Measurements from ENCODE around the gene OR7C1. TPM values are rescaled to one million over a fixed set of nuclear protein-coding genes. Genes with fewer than 3 reads are reported as not detected.
"Not testable (repeated sequence)": the region's sequence is repeated elsewhere in the genome, so short reads cannot be mapped to it uniquely, and the experiment has no call there.

Gene OR7C1
- total RNA-seq, 6 experiments from 2014 or later = not detected

- Mint-ChIP-seq H3K9me3 (peaks cover under 1% of the 10 kb centered on the region; the same call in 1 of the 2 replicates), H3K4me3 (no peak overlapping the region)
- DNase-seq = no peak
These were observed 52.2 kb downstream of the OR7C1 start for GRCh38 chr19:14782626-14783409.

DNA sequence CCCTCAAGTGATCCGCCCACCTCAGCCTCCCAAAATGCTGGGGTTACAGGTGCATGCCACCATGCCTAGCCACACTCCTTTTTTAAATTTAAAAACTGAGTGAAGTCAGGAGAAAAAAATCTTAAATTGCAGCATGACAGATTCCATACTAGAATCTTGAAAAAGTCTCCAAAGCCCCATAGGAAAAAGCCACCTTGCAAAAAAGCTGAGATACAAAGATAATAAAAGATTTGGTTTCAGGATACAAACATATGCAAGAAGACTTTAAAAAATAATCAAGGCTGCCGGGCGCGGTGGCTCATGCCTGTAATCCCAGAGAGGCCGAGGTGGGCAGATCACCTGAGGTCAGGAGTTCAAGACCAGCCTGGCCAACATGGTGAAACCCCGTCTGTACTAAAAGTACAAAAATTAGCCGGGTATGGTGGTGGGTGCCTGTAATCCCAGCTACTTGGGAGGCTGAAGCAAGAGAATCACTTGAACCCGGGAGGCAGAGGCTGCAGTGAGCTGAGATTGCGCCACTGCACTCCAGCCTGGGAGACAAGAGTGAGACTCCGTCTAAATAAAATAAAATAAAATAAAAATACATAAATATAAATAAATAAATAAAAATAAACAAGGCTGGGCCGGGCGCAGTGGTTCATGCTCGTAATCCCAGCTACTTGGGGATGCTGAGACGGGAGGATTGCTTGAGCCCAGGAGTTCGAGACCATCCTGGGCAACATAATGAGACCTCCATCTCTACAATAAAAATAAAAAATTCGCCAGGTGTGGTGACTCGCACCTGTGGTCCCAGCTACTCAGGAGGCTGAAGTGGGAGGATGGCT is 53.1 kb downstream of the OR7C1 start:
- not testable (repeated sequence) for H3K4me3 Mint-ChIP-seq; H3K27me3 Mint-ChIP-seq (ENCODE audit: insufficient read depth); DNase-seq; H3K9me3 Mint-ChIP-seq; H3K27ac Mint-ChIP-seq; H3K36me3 Mint-ChIP-seq (ENCODE audit: low read depth)
- H3K4me1 Mint-ChIP-seq (ENCODE audit: low read depth) = peaks cover 12% of the 10 kb centered on the region; the same call in 1 of the 2 replicates

More at GRCh38 chr19:14782626-14783409, 52.2 kb downstream of the OR7C1 start:
- Mint-ChIP-seq H3K27me3 (ENCODE audit: insufficient read depth) (peaks cover 8% of the 10 kb centered on the region), H3K36me3 (ENCODE audit: low read depth) (no peaks in the 10 kb centered on the region), H3K4me1 (ENCODE audit: low read depth) (peaks cover 12% of the 10 kb centered on the region; the same call in 1 of the 2 replicates), H3K27ac (no peak overlapping the region)
- TF ChIP-seq CTCF (IDR thresholded peaks at IDR 0.05) = no peak

DNA sequence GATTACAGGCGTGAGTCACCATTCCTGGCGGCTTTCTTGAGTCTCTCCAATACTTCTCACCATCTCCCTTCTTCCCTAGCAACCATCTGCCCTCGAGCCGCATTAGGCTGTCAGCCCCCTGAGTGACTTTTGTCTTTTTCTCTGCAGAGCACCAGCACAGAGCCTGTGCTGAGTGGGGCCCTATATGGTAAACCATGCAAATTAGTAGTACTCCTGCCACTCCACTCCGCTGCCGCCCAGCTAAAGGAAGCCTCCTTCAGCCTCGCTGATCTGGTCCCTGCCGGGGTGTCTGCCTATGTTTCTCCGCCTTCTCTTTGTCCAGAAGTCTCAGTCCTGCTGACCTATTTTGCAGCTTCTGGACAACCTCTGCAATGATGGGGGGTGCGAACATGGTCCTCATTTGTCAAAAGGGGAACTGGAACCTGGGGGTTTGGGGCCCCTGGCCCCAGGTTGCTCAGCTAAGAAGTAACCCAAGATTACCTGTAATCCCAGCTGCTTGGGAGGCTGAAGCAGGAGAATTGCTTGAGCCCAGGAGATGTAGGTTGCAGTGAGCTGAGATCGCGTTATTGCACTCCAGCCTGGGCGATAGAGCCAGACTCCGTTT is 54.3 kb downstream of the OR7C1 start:
- peaks cover 12% of the 10 kb centered on the region; the same call in 1 of the 2 replicates for H3K4me1 Mint-ChIP-seq (ENCODE audit: low read depth)
- not testable (repeated sequence) for H3K27me3 Mint-ChIP-seq (ENCODE audit: insufficient read depth); H3K9me3 Mint-ChIP-seq; H3K4me3 Mint-ChIP-seq; H3K36me3 Mint-ChIP-seq (ENCODE audit: low read depth); DNase-seq; H3K27ac Mint-ChIP-seq

DNA sequence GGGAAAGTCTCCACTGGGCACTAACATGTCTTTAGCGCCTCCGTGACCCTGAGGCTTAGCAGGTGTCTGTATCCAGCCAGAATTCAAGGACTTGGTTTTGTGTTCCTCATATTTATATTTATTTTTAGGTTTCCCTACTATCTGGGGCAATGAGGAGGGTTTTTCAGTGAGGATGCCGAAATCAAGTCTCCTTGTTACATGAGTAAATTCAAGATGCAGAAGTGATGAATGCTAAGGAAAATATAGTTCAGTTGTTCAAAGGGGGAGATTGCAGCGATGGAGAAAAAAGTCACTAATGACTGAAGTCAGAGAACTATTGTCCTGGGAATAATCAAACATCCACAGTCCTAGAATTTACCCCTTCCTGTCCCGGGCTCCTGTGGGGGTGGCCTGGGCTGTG is 55.8 kb downstream of the OR7C1 start:
- Mint-ChIP-seq H3K4me1 (ENCODE audit: low read depth) (no peaks in the 10 kb centered on the region; the same call in 1 of the 2 replicates), H3K27ac (no peak overlapping the region), H3K9me3 (no peaks in the 10 kb centered on the region; the same call in 1 of the 2 replicates), H3K36me3 (ENCODE audit: low read depth) (no peaks in the 10 kb centered on the region), H3K27me3 (ENCODE audit: insufficient read depth) (peaks cover 6% of the 10 kb centered on the region; the same call in 1 of the 2 replicates), H3K4me3 (no peak overlapping the region)
- TF ChIP-seq CTCF (IDR thresholded peaks at IDR 0.05) = no peak
- DNase-seq = no peak

GRCh38 chr19:14778110-14778845 is 56.7 kb downstream of the OR7C1 start, which contains the start of gene ADGRE2:
Gene ADGRE2, minus strand, starts transcription at chr19:14778560. Its CDS starts 1,804 bp downstream, at chr19:14776756.
- not testable (repeated sequence) for H3K4me1 Mint-ChIP-seq (ENCODE audit: low read depth); H3K9me3 Mint-ChIP-seq; H3K36me3 Mint-ChIP-seq (ENCODE audit: low read depth); H3K4me3 Mint-ChIP-seq; H3K27ac Mint-ChIP-seq; H3K27me3 Mint-ChIP-seq (ENCODE audit: insufficient read depth); DNase-seq

- H3K4me1 Mint-ChIP-seq (ENCODE audit: low read depth); H3K9me3 Mint-ChIP-seq; H3K27me3 Mint-ChIP-seq (ENCODE audit: insufficient read depth); H3K27ac Mint-ChIP-seq; H3K4me3 Mint-ChIP-seq; DNase-seq; H3K36me3 Mint-ChIP-seq (ENCODE audit: low read depth): not testable (repeated sequence)
These were observed 57.3 kb downstream of the OR7C1 start for GRCh38 chr19:14777645-14778044.
